Measurements from ENCODE around the gene ATP6V1B1.

ATP6V1B1 gene

GRCh38 chr2:70985283-70985688 is 49.6 kb downstream of the ATP6V1B1 start:
- H3K36me3 ChIP-seq (replicated peaks; ENCODE audit: low read depth, low read length) = peaks cover 13% of the 10 kb centered on the region

GRCh38 chr2:70985956-70986355 is 50.3 kb downstream of the ATP6V1B1 start:
- H3K9ac ChIP-seq (ENCODE audit: low read length) = no peak overlapping the region
- no peak overlapping the region for H3K4me2 ChIP-seq (ENCODE audit: low read length)
- H3K4me1 ChIP-seq (ENCODE audit: low read length) = no peaks in the 10 kb centered on the region
- no peaks in the 10 kb centered on the region for H4K20me1 ChIP-seq (ENCODE audit: insufficient read depth, low read length)
- peaks cover 16% of the 10 kb centered on the region for H3K36me3 ChIP-seq (replicated peaks; ENCODE audit: low read depth, low read length)
- H3K79me2 ChIP-seq (ENCODE audit: low read length) = no peaks in the 10 kb centered on the region
- no peaks in the 10 kb centered on the region for H3K9me3 ChIP-seq (ENCODE audit: insufficient read depth, low read length)
- TF ChIP-seq CTCF (IDR thresholded peaks at IDR 0.05; ENCODE audit: low read depth, low read length) (no peak), EZH2phosphoT487 (IDR thresholded peaks at IDR 0.05; ENCODE audit: low read depth) (no peak)
- no peak overlapping the region for H2AFZ ChIP-seq (ENCODE audit: low read depth, low read length)
- no peak overlapping the region for H3K4me3 ChIP-seq (ENCODE audit: low read length)
- H3K27me3 ChIP-seq (ENCODE audit: low read depth, low read length) = no peaks in the 10 kb centered on the region
- H3K27ac ChIP-seq (ENCODE audit: low read length) = no peak overlapping the region

More at GRCh38 chr2:70985283-70985688, 49.6 kb downstream of the ATP6V1B1 start:
- Histone ChIP-seq H3K9me3 (ENCODE audit: insufficient read depth, low read length) (no peaks in the 10 kb centered on the region), H3K27ac (ENCODE audit: low read length) (no peak overlapping the region), H2AFZ (ENCODE audit: low read depth, low read length) (no peak overlapping the region), H3K4me1 (ENCODE audit: low read length) (no peaks in the 10 kb centered on the region), H3K4me3 (ENCODE audit: low read length) (no peak overlapping the region), H3K79me2 (ENCODE audit: low read length) (no peaks in the 10 kb centered on the region), H3K4me2 (ENCODE audit: low read length) (no peak overlapping the region), H3K9ac (ENCODE audit: low read length) (no peak overlapping the region), H3K27me3 (ENCODE audit: low read depth, low read length) (no peaks in the 10 kb centered on the region), H4K20me1 (ENCODE audit: insufficient read depth, low read length) (no peaks in the 10 kb centered on the region)
- no peak for TF ChIP-seq EZH2phosphoT487 (IDR thresholded peaks at IDR 0.05; ENCODE audit: low read depth)
- no peak for TF ChIP-seq CTCF (IDR thresholded peaks at IDR 0.05; ENCODE audit: low read depth, low read length)

DNA sequence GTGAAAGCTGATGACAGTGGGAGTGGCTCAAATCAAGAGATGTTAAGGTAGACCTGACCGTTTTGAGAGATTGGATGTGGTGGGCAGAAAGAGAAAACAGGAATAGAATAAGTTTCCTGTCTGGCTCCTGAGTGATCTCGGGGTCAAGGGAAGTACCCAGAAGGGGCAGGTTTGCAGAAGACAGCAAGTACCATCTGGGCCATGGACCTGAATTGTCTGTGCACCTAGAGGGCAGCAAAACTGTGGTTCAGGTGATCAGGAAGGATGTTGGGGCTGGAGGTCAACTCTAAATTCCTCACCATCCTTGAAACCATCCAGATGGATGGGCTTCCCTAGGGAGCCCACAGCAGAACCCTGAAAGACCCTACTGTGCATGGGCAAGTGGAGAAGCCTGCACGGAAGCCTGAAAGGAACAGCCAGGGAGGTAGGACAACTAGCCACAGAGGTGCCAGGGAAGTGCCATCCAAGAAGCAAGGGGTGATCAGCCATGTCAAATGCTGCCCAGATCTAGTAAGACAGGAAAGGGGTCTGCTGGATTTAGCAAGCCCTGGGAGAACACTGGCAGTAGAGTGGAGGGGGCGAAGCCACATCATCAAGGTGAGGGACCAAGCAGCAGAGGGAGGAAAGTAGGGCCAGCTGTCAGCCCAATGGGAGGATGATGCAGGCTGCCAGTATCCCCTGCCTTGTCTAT is 50.9 kb downstream of the ATP6V1B1 start:
- Histone ChIP-seq H3K4me3 (ENCODE audit: low read length) (no peak overlapping the region), H3K36me3 (replicated peaks; ENCODE audit: low read depth, low read length) (peaks cover 17% of the 10 kb centered on the region), H2AFZ (ENCODE audit: low read depth, low read length) (no peak overlapping the region), H3K27me3 (ENCODE audit: low read depth, low read length) (no peaks in the 10 kb centered on the region), H3K27ac (ENCODE audit: low read length) (no peak overlapping the region), H3K79me2 (ENCODE audit: low read length) (no peaks in the 10 kb centered on the region; the same call in 1 of the 2 replicates), H3K9me3 (ENCODE audit: insufficient read depth, low read length) (no peaks in the 10 kb centered on the region), H3K9ac (ENCODE audit: low read length) (no peak overlapping the region), H3K4me2 (ENCODE audit: low read length) (no peak overlapping the region), H3K4me1 (ENCODE audit: low read length) (no peaks in the 10 kb centered on the region), H4K20me1 (ENCODE audit: insufficient read depth, low read length) (no peaks in the 10 kb centered on the region)
- TF ChIP-seq CTCF (IDR thresholded peaks at IDR 0.05; ENCODE audit: low read depth, low read length) (no peak), EZH2phosphoT487 (IDR thresholded peaks at IDR 0.05; ENCODE audit: low read depth) (no peak)

- Histone ChIP-seq H3K9ac (ENCODE audit: low read length) (no peak overlapping the region), H3K9me3 (ENCODE audit: insufficient read depth, low read length) (no peaks in the 10 kb centered on the region), H3K4me3 (ENCODE audit: low read length) (no peak overlapping the region), H2AFZ (ENCODE audit: low read depth, low read length) (no peak overlapping the region), H3K36me3 (replicated peaks; ENCODE audit: low read depth, low read length) (peaks cover 17% of the 10 kb centered on the region), H3K4me1 (ENCODE audit: low read length) (no peaks in the 10 kb centered on the region), H3K4me2 (ENCODE audit: low read length) (no peak overlapping the region), H3K79me2 (ENCODE audit: low read length) (no peaks in the 10 kb centered on the region; the same call in 1 of the 2 replicates), H3K27me3 (ENCODE audit: low read depth, low read length) (no peaks in the 10 kb centered on the region), H3K27ac (ENCODE audit: low read length) (no peak overlapping the region), H4K20me1 (ENCODE audit: insufficient read depth, low read length) (no peaks in the 10 kb centered on the region)
- TF ChIP-seq EZH2phosphoT487 (IDR thresholded peaks at IDR 0.05; ENCODE audit: low read depth) (no peak), CTCF (IDR thresholded peaks at IDR 0.05; ENCODE audit: low read depth, low read length) (no peak)
These were observed 51.7 kb downstream of the ATP6V1B1 start for GRCh38 chr2:70987386-70987785.

Data from OCI-LY3 (cell line).